Measurements from ENCODE around the gene REG1B.
"Not testable (repeated sequence)": the region's sequence is repeated elsewhere in the genome, so short reads cannot be mapped to it uniquely, and the experiment has no call there.

Gene REG1B

GRCh38 chr2:79084495-79085135, 3.2 kb downstream of the REG1B start:
- no peak for DNase-seq (ENCODE audit: low read depth)

- DNase-seq (ENCODE audit: low read depth), result no peak
These were observed 4.1 kb downstream of the REG1B start for GRCh38 chr2:79083597-79084251.

GRCh38 chr2:79082987-79083386, 4.8 kb downstream of the REG1B start:
- DNase-seq (ENCODE audit: low read depth), result no peak

GRCh38 chr2:79071078-79071477, 16.7 kb downstream of the REG1B start:
- no peak for DNase-seq (ENCODE audit: low read depth)

GRCh38 chr2:79065201-79065600, 22.6 kb downstream of the REG1B start:
- DNase-seq (ENCODE audit: low read depth), result no peak

GRCh38 chr2:79054769-79055168, 33.0 kb downstream of the REG1B start:
- not testable (repeated sequence) for DNase-seq (ENCODE audit: low read depth)

- not testable (repeated sequence) for DNase-seq (ENCODE audit: low read depth)
These were observed 34.3 kb downstream of the REG1B start for GRCh38 chr2:79053486-79053885.

- no peak for DNase-seq (ENCODE audit: low read depth)
These were observed 46.8 kb downstream of the REG1B start for GRCh38 chr2:79041032-79041448.

- no peak for DNase-seq (ENCODE audit: low read depth)
These were observed 47.8 kb downstream of the REG1B start for GRCh38 chr2:79039944-79040343.

All from T follicular helper cell (primary cell).